ENCODE measurements around the gene GAPVD1.

GAPVD1 gene

DNA sequence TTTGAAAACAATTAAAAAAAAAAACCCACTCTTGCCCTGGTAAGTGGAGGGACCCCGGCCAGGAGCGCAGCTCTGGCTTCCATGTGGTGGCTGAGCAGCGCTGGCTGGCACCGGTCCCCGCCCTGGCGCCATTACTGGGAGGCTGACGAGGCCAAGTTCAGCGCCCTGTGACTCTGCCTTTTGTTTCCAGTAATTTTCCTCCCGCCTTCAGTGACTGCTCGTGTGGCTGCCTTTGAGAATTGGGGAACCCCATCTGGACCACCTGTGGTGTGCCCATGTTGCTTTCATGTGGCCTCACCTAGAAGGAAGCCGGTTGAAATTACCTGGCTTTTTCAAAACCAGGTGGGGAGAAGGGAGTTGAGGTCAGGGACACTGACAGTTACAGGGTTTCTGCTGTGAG is 136.1 kb downstream of the GAPVD1 start:
- H3K4me3 ChIP-seq (ENCODE audit: low read length) = no peak overlapping the region
- no peaks in the 10 kb centered on the region for H3F3A ChIP-seq (ENCODE audit: insufficient read depth, low read length)
- no peaks in the 10 kb centered on the region for H4K20me1 ChIP-seq (ENCODE audit: insufficient read depth, low read length)
- no peaks in the 10 kb centered on the region for H3K27me3 ChIP-seq (replicated peaks; ENCODE audit: insufficient read depth, low read length)
- TF ChIP-seq, protein P1, sequence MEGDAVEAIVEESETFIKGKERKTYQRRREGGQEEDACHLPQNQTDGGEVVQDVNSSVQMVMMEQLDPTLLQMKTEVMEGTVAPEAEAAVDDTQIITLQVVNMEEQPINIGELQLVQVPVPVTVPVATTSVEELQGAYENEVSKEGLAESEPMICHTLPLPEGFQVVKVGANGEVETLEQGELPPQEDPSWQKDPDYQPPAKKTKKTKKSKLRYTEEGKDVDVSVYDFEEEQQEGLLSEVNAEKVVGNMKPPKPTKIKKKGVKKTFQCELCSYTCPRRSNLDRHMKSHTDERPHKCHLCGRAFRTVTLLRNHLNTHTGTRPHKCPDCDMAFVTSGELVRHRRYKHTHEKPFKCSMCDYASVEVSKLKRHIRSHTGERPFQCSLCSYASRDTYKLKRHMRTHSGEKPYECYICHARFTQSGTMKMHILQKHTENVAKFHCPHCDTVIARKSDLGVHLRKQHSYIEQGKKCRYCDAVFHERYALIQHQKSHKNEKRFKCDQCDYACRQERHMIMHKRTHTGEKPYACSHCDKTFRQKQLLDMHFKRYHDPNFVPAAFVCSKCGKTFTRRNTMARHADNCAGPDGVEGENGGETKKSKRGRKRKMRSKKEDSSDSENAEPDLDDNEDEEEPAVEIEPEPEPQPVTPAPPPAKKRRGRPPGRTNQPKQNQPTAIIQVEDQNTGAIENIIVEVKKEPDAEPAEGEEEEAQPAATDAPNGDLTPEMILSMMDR (IDR thresholded peaks at IDR 0.05; ENCODE audit: low read length) = no peak
- TF ChIP-seq EZH2phosphoT487 (IDR thresholded peaks at IDR 0.05; ENCODE audit: low read length) = no peak
- TF ChIP-seq EZH2 (optimal IDR thresholded peaks at IDR 0.05; ENCODE audit: low read depth, low read length) = no peak
- H3K27ac ChIP-seq (ENCODE audit: low read length) = no peak overlapping the region
- H3K9me2 ChIP-seq (replicated peaks; ENCODE audit: insufficient read depth, low read length) = no peaks in the 10 kb centered on the region
- no peak overlapping the region for H2AFZ ChIP-seq (ENCODE audit: low read length)
- no peak for DNase-seq
- no peaks in the 10 kb centered on the region for H3K4me1 ChIP-seq (ENCODE audit: low read length)
- no peaks in the 10 kb centered on the region for H3K9me3 ChIP-seq (replicated peaks; ENCODE audit: insufficient read depth, low read length)
- no peak overlapping the region for H3K4me2 ChIP-seq (ENCODE audit: low read depth, low read length)
- no peaks in the 10 kb centered on the region for H3K79me2 ChIP-seq (ENCODE audit: low read length)
- no peak overlapping the region for H3K9ac ChIP-seq (ENCODE audit: low read length)
- H3K36me3 ChIP-seq (replicated peaks; ENCODE audit: insufficient read depth, low read length) = no peaks in the 10 kb centered on the region

DNA sequence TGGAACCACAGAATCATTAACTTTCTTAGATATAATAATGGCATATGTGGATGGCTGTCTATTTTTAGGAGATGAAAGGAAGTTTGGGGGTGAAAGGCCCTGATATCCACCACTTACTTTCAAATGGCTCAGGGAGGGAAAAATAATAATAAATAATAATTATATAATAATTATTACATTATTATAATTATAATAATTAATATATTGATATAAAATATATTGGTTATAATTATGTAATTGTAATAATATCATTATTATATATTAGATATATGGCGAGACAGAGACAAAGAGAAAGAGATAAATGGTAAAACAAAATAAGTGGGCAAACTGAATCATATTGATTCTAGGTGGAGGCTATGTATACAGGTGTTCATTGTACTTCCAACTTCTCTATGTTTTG is 136.6 kb downstream of the GAPVD1 start:
- no peak overlapping the region for H3K4me3 ChIP-seq (ENCODE audit: low read length)
- H2AFZ ChIP-seq (ENCODE audit: low read length) = no peak overlapping the region
- H3F3A ChIP-seq (ENCODE audit: insufficient read depth, low read length) = no peaks in the 10 kb centered on the region
- DNase-seq = no peak
- H3K9me3 ChIP-seq (replicated peaks; ENCODE audit: insufficient read depth, low read length) = no peaks in the 10 kb centered on the region
- H4K20me1 ChIP-seq (ENCODE audit: insufficient read depth, low read length) = no peaks in the 10 kb centered on the region
- no peak overlapping the region for H3K9ac ChIP-seq (ENCODE audit: low read length)
- no peaks in the 10 kb centered on the region for H3K36me3 ChIP-seq (replicated peaks; ENCODE audit: insufficient read depth, low read length)
- H3K27me3 ChIP-seq (replicated peaks; ENCODE audit: insufficient read depth, low read length) = no peaks in the 10 kb centered on the region
- H3K9me2 ChIP-seq (replicated peaks; ENCODE audit: insufficient read depth, low read length) = no peaks in the 10 kb centered on the region
- no peak for TF ChIP-seq EZH2phosphoT487 (IDR thresholded peaks at IDR 0.05; ENCODE audit: low read length)
- no peak for TF ChIP-seq EZH2 (optimal IDR thresholded peaks at IDR 0.05; ENCODE audit: low read depth, low read length)
- TF ChIP-seq, protein P1 (IDR thresholded peaks at IDR 0.05; ENCODE audit: low read length) = no peak
- H3K4me1 ChIP-seq (ENCODE audit: low read length) = no peaks in the 10 kb centered on the region
- no peak overlapping the region for H3K4me2 ChIP-seq (ENCODE audit: low read depth, low read length)
- H3K27ac ChIP-seq (ENCODE audit: low read length) = no peak overlapping the region
- H3K79me2 ChIP-seq (ENCODE audit: low read length) = no peaks in the 10 kb centered on the region

DNA sequence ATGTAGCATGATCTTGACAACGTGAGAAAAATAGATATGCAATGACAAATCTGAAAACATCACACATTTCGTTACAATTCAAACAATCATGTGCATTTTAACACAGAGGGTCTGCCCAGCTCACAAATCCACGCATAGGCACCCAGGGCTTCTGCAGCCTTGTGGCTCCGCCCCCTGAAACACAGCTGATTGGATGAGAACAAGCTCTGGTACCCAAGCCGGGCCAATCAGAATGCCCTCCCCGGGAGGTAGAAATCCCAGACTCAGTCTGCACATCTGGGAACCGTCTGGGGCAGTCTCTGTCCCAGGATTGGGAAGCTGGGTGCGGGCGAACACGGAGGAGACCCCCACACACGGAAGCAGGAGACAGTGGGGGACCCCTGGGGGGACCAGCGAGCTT is 137.5 kb downstream of the GAPVD1 start:
- Histone ChIP-seq H3K27ac (ENCODE audit: low read length) (no peak overlapping the region), H3K4me2 (ENCODE audit: low read depth, low read length) (no peak overlapping the region), H3K79me2 (ENCODE audit: low read length) (no peaks in the 10 kb centered on the region), H3K4me3 (ENCODE audit: low read length) (no peak overlapping the region), H3K27me3 (replicated peaks; ENCODE audit: insufficient read depth, low read length) (no peaks in the 10 kb centered on the region), H3K9ac (ENCODE audit: low read length) (no peak overlapping the region), H3K9me2 (replicated peaks; ENCODE audit: insufficient read depth, low read length) (no peaks in the 10 kb centered on the region), H3K36me3 (replicated peaks; ENCODE audit: insufficient read depth, low read length) (no peaks in the 10 kb centered on the region), H3F3A (ENCODE audit: insufficient read depth, low read length) (no peaks in the 10 kb centered on the region), H4K20me1 (ENCODE audit: insufficient read depth, low read length) (no peaks in the 10 kb centered on the region), H3K4me1 (ENCODE audit: low read length) (no peaks in the 10 kb centered on the region), H2AFZ (ENCODE audit: low read length) (no peak overlapping the region), H3K9me3 (replicated peaks; ENCODE audit: insufficient read depth, low read length) (no peaks in the 10 kb centered on the region)
- no peak for DNase-seq
- TF ChIP-seq EZH2phosphoT487 (IDR thresholded peaks at IDR 0.05; ENCODE audit: low read length) = no peak
- TF ChIP-seq EZH2 (optimal IDR thresholded peaks at IDR 0.05; ENCODE audit: low read depth, low read length) = no peak
- TF ChIP-seq, protein P1 (IDR thresholded peaks at IDR 0.05; ENCODE audit: low read length) = no peak

Data from MM.1S (cell line).